Endothelial cell of umbilical vein (primary cell): ENCODE measurements around the gene GLRA1. TPM values are rescaled to one million over a fixed set of nuclear protein-coding genes. Genes with fewer than 3 reads are reported as not detected.

ENCODE experiments used
- BruUV-seq: library from RNA; stranded (reverse); fragments of 400-500 nt; replicated peaks from 2 replicates; lab custom pipeline; 2021; lab: Mats Ljungman, UMichigan
- CTCF ChIA-PET: fragments of 300-600, 350-600 bp; sonication (Branson Sonifier 250); formaldehyde crosslinking; loops from one replicate; lab custom pipeline; 2021; ENCODE audit warnings: antibody characterized with exemption, inconsistent platforms; lab: Charles Lee
- POLR2A ChIA-PET: fragments of 300-600, 350-600 bp; sonication (Branson Sonifier 250); formaldehyde crosslinking; loops from one replicate; lab custom pipeline; 2021; ENCODE audit warnings: antibody characterized with exemption, inconsistent platforms; lab: Charles Lee
- DNase-seq: peaks from one replicate; pipeline ENCODE4 v3.0.0-alpha.2; 2011; ENCODE audit warnings: low read depth, low spot score
- FAIRE-seq: peaks from 2 replicates; lab custom pipeline; 2011; peaks lifted over from hg19 to GRCh38; lab: Jason Lieb, UNC
- H2AFZ ChIP-seq: 2 replicates; pipeline ENCODE4 v1.6.0; 2012; ENCODE audit warnings: low read depth, low read length, control low read depth, inconsistent platforms
- H3K27ac ChIP-seq: 2 replicates; pipeline ENCODE4 v1.5.1; 2011; ENCODE audit warnings: low read depth, mild to moderate bottlenecking, control low read depth, low read length, moderate library complexity; ENCODE audit not compliant: insufficient read depth
- H3K27me3 ChIP-seq, 2 experiments: 2 replicates each; pipeline versions ENCODE4 v1.6.0 to v1.6.1; 2011; ENCODE audit warnings: low read length in 2 of 2, mixed read lengths in 1 of 2; ENCODE audit not compliant: control insufficient read depth in 2 of 2, insufficient read depth in 2 of 2
- H3K36me3 ChIP-seq, 2 experiments: 2 replicates in 1 of 2; 3 replicates in 1 of 2; pipeline ENCODE4 v1.5.1; 2011; ENCODE audit warnings: low read length in 2 of 2, mild to moderate bottlenecking in 1 of 2, moderate library complexity in 1 of 2; ENCODE audit not compliant: control insufficient read depth in 2 of 2, insufficient read depth in 2 of 2; ENCODE audit errors: extremely low read depth in 1 of 2
- H3K4me1 ChIP-seq: 3 replicates; pipeline ENCODE4 v1.5.1; 2011; ENCODE audit warnings: mild to moderate bottlenecking, low read length; ENCODE audit not compliant: control insufficient read depth, insufficient read depth; ENCODE audit errors: extremely low read depth
- H3K4me2 ChIP-seq: 2 replicates; pipeline ENCODE4 v1.6.1; 2011; ENCODE audit warnings: low read length, control low read depth, mixed read lengths; ENCODE audit not compliant: insufficient read depth
- H3K4me3 ChIP-seq, 3 experiments: fragments of 200-600 bp in 1 of 3; sonication (generic), shearing (Covaris generic) in 1 of 3; replicated peaks in 1 of 3; 2 replicates each; pipeline ENCODE4 v1.5.1; 2011 to 2016; ENCODE audit warnings: control low read depth in 3 of 3, low read length in 3 of 3, mild to moderate bottlenecking in 2 of 3, inconsistent platforms in 1 of 3, low read depth in 1 of 3, moderate library complexity in 1 of 3; ENCODE audit not compliant: insufficient read depth in 1 of 3
- H3K79me2 ChIP-seq: 2 replicates; pipeline ENCODE4 v1.6.0; 2012; ENCODE audit warnings: low read length, inconsistent platforms; ENCODE audit not compliant: control insufficient read depth, insufficient read depth
- H3K9ac ChIP-seq: replicated peaks from 2 replicates; pipeline ENCODE3; 2011; ENCODE audit warnings: low read length, control low read depth; ENCODE audit not compliant: insufficient read depth; ENCODE audit errors: extremely low read depth
- H3K9me1 ChIP-seq: replicated peaks from 3 replicates; pipeline ENCODE4 v1.6.0; 2011; ENCODE audit warnings: mild to moderate bottlenecking, low read length; ENCODE audit not compliant: control insufficient read depth, insufficient read depth; ENCODE audit errors: extremely low read depth
- H3K9me3 ChIP-seq: replicated peaks from 2 replicates; pipeline ENCODE4 v1.5.1; 2012; ENCODE audit warnings: low read length, inconsistent platforms; ENCODE audit not compliant: control insufficient read depth, insufficient read depth
- H4K20me1 ChIP-seq: replicated peaks from 2 replicates; pipeline ENCODE3; 2011; ENCODE audit warnings: mild to moderate bottlenecking, low read length; ENCODE audit not compliant: control insufficient read depth, insufficient read depth; ENCODE audit errors: extremely low read depth
- EZH2 ChIP-seq: IDR thresholded peaks from 2 replicates; pipeline ENCODE4 v1.6.1; 2012; ENCODE audit warnings: borderline replicate concordance, low read depth, mild to moderate bottlenecking, moderate library complexity, low read length, inconsistent platforms; ENCODE audit not compliant: severe bottlenecking
- FOS ChIP-seq: IDR thresholded peaks from 2 replicates; pipeline ENCODE4 v1.6.1; 2011; ENCODE audit warnings: mild to moderate bottlenecking, low read length, moderate library complexity, borderline replicate concordance; ENCODE audit not compliant: insufficient read depth
- GATA2 ChIP-seq: IDR thresholded peaks from 2 replicates; pipeline ENCODE4 v1.7.0; 2011; ENCODE audit warnings: low read depth, mild to moderate bottlenecking, moderate library complexity, mixed read lengths, low read length; ENCODE audit not compliant: insufficient read length, insufficient read depth
- JUN ChIP-seq: IDR thresholded peaks from 2 replicates; pipeline ENCODE4 v1.6.1; 2011; ENCODE audit warnings: borderline replicate concordance, low read depth; ENCODE audit not compliant: insufficient read length, insufficient read depth
- MYC ChIP-seq: IDR thresholded peaks from one replicate; pipeline ENCODE4 v1.6.1; 2011; ENCODE audit warnings: mild to moderate bottlenecking, low read depth, low read length
- POLR2A ChIP-seq: IDR thresholded peaks from 2 replicates; pipeline ENCODE4 v1.6.1; 2012; ENCODE audit warnings: low read depth, mild to moderate bottlenecking, control low read depth, low read length
- POLR2AphosphoS5 ChIP-seq: IDR thresholded peaks from 2 replicates; pipeline ENCODE4 v1.6.1; 2012; ENCODE audit warnings: low read depth, mild to moderate bottlenecking, control low read depth, low read length, moderate library complexity; ENCODE audit not compliant: insufficient read depth
- dilution Hi-C: fragments of 300-500 bp; cut with MboI; formaldehyde crosslinking; loops from one replicate; pipeline ENCODE4 v1.15.0; 2019; ENCODE audit warnings: low sequenced_read_pairs; ENCODE audit not compliant: extremely low pct_ligation_motif_present
- intact Hi-C: fragments of 100-400 bp; cut with micrococcal nuclease; formaldehyde crosslinking; loops from one replicate; pipeline ENCODE4 v1.10.0; 2022
- polyA plus RNA-seq, 4 experiments: library from polyadenylated mRNA; depleted of rRNA in 3 of 4; stranded (reverse) in 3 of 4; unstranded in 1 of 4; fragments of >200 nt; gene quantifications; 2 replicates each; pipeline versions ENCODE4 v1.2.1 to v1.2.3, GENCODE V29; 2011 to 2012; ENCODE audit warnings: missing spikeins in 1 of 4
- total RNA-seq: library from RNA; stranded (reverse); gene quantifications from 2 replicates; pipeline ENCODE4 v1.2.3, GENCODE V29; 2021
- TF ChIP-seq, protein P1 (sequence below), 2 donors: IDR thresholded peaks; 1 replicate in 1 of 2; 2 replicates in 1 of 2; pipeline ENCODE4 v1.5.1; 2011; ENCODE audit warnings: low read length in 2 of 2, mild to moderate bottlenecking in 2 of 2, moderate library complexity in 2 of 2, control low read depth in 1 of 2, inconsistent platforms in 1 of 2, low read depth in 1 of 2; ENCODE audit not compliant: insufficient read depth in 1 of 2; ENCODE audit errors: extremely low read depth in 1 of 2
- TF ChIP-seq, protein P2 (sequence below): IDR thresholded peaks from 2 replicates; pipeline ENCODE4 v1.6.1; 2011; ENCODE audit not compliant: insufficient read depth, insufficient read length

The GLRA1 gene
- total and polyA plus RNA-seq, 2 donors (not counting 3 experiments of a cell fraction or from before 2014, with no cell fraction given) = not detected

DNA sequence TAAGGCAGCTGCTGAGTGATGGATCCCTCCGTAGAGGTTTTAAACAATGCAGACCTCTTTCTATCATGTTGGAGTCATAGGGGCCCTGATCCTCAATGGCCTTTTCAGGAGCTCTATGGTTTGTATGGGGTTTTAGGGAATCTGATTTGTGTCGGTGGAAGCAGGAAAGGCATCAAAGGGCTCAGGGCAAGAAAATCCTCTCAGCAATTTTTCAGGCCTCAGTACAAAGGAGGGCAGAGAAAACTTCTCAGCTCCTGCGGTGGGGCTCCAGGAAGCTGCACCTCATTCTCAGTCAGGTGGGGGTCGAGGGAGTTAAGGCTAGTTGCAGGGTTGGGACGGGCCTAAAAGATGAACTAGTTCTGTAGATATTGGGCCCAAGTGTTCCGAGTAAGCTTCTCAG, 35.0 kb downstream of the GLRA1 start:
- no peaks in the 10 kb centered on the region for H3K36me3 ChIP-seq
- ChIA-PET POLR2A (no interaction called here), CTCF (interaction anchor here (0.6 kb wide), 1 partner anchor 129 kb away, joined by 4 read pairs; no protein-coding TSS in a partner anchor)
- no peak overlapping the region for H3K4me3 ChIP-seq
- intact Hi-C loops = no loop called here
- H3K4me1 ChIP-seq = no peaks in the 10 kb centered on the region
- no peaks in the 10 kb centered on the region for H3K27me3 ChIP-seq
- H4K20me1 ChIP-seq = no peaks in the 10 kb centered on the region
- H3K9me3 ChIP-seq = no peaks in the 10 kb centered on the region
- H3K9ac ChIP-seq = no peak overlapping the region
- no TSS peak for BruUV-seq
- dilution Hi-C loops = no loop called here
- TF ChIP-seq JUN = no peak
- no peak for TF ChIP-seq POLR2A
- no peak for TF ChIP-seq EZH2
- TF ChIP-seq POLR2AphosphoS5 = no peak
- TF ChIP-seq GATA2 = no peak
- TF ChIP-seq, protein P1, sequence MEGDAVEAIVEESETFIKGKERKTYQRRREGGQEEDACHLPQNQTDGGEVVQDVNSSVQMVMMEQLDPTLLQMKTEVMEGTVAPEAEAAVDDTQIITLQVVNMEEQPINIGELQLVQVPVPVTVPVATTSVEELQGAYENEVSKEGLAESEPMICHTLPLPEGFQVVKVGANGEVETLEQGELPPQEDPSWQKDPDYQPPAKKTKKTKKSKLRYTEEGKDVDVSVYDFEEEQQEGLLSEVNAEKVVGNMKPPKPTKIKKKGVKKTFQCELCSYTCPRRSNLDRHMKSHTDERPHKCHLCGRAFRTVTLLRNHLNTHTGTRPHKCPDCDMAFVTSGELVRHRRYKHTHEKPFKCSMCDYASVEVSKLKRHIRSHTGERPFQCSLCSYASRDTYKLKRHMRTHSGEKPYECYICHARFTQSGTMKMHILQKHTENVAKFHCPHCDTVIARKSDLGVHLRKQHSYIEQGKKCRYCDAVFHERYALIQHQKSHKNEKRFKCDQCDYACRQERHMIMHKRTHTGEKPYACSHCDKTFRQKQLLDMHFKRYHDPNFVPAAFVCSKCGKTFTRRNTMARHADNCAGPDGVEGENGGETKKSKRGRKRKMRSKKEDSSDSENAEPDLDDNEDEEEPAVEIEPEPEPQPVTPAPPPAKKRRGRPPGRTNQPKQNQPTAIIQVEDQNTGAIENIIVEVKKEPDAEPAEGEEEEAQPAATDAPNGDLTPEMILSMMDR (IDR thresholded peaks at IDR 0.05; ENCODE audit: extremely low read depth in 1 of 2, insufficient read depth in 1 of 2, low read depth in 1 of 2, low read length in 2 of 2) = no peak
- no peak for TF ChIP-seq MYC
- no peak for TF ChIP-seq FOS
- TF ChIP-seq, protein P2, sequence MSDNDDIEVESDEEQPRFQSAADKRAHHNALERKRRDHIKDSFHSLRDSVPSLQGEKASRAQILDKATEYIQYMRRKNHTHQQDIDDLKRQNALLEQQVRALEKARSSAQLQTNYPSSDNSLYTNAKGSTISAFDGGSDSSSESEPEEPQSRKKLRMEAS = no peak
- no peaks in the 10 kb centered on the region for H3K9me1 ChIP-seq
- H3K79me2 ChIP-seq = no peaks in the 10 kb centered on the region
- H2AFZ ChIP-seq = no peak overlapping the region
- DNase-seq (no peak), FAIRE-seq (no peak)
- no peak overlapping the region for H3K4me2 ChIP-seq
- H3K27ac ChIP-seq = no peak overlapping the region
